ENCODE data around the gene MTMR11.

Gene MTMR11, protein sequence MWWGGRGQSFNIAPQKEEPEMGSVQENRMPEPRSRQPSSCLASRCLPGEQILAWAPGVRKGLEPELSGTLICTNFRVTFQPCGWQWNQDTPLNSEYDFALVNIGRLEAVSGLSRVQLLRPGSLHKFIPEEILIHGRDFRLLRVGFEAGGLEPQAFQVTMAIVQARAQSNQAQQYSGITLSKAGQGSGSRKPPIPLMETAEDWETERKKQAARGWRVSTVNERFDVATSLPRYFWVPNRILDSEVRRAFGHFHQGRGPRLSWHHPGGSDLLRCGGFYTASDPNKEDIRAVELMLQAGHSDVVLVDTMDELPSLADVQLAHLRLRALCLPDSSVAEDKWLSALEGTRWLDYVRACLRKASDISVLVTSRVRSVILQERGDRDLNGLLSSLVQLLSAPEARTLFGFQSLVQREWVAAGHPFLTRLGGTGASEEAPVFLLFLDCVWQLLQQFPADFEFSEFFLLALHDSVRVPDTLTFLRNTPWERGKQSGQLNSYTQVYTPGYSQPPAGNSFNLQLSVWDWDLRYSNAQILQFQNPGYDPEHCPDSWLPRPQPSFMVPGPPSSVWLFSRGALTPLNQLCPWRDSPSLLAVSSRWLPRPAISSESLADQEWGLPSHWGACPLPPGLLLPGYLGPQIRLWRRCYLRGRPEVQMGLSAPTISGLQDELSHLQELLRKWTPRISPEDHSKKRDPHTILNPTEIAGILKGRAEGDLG

DNA sequence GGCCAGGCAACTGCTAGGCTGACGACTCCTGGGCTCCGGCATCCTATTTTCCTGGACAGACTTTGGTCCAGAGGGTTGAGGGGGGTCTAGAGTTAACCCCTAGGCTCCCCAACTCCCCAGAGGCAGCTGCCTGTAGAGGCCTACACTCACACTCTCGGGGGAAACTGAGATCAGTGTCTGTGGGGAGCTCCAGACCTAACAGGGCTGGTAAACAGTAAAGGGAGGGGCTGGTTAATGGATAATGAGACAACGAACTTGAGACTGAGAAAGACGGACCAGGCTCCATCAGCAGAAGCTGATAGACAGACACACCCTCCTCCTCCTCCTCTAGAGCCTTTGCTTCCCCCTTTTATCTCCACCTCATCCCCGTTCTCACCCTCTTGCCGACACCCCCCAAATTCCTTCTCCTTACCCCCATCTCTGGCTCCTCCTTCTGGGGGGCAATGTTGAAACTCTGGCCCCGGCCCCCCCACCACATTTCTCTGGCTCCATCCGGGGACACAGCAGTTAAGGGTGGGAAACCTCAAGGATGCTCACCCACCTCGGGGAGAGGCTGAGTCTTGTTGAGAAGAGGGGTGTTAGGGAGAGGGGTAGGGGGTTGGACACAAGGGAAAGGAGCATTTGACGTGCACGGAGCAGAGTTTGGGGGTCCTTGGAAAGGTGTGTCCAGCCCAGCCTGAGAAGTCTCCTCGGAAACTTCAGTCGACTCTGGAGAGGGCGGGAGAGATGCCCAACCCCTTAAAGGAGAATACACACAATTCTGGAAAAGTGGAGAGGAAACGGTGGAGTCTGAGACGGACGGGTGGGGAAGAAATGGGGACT is at the start of gene MTMR11:
Gene MTMR11 (minus strand): TSS at position 710 of the 822 bp plus-strand sequence. CDS start 232 bp downstream, at position 478.
- TF ChIP-seq, protein P1, sequence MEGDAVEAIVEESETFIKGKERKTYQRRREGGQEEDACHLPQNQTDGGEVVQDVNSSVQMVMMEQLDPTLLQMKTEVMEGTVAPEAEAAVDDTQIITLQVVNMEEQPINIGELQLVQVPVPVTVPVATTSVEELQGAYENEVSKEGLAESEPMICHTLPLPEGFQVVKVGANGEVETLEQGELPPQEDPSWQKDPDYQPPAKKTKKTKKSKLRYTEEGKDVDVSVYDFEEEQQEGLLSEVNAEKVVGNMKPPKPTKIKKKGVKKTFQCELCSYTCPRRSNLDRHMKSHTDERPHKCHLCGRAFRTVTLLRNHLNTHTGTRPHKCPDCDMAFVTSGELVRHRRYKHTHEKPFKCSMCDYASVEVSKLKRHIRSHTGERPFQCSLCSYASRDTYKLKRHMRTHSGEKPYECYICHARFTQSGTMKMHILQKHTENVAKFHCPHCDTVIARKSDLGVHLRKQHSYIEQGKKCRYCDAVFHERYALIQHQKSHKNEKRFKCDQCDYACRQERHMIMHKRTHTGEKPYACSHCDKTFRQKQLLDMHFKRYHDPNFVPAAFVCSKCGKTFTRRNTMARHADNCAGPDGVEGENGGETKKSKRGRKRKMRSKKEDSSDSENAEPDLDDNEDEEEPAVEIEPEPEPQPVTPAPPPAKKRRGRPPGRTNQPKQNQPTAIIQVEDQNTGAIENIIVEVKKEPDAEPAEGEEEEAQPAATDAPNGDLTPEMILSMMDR (IDR thresholded peaks at IDR 0.05; ENCODE audit: control extremely low read depth, extremely low read depth, low read depth, missing control alignments), result no peak
- no peak for DNase-seq (ENCODE audit: extremely low spot score)
- CTCF ChIA-PET, result interaction anchor here (0.8 to 1.1 kb wide), 2 partner anchors 26 to 229 kb away, joined by 3 read pairs; no protein-coding TSS in a partner anchor
- POLR2A ChIA-PET, result no interaction called here

GRCh38 chr1:149979972-149980540 is 43.4 kb upstream of the MTMR11 start:
- TF ChIP-seq, protein P1 (IDR thresholded peaks at IDR 0.05; ENCODE audit: control extremely low read depth, extremely low read depth, low read depth, missing control alignments), result no peak
- no peak for DNase-seq (ENCODE audit: extremely low spot score)
- ChIA-PET CTCF (interaction anchor here (1.0 to 1.5 kb wide), 4 partner anchors 9 to 32 kb away, joined by 3 to 4 read pairs (median 3); no protein-coding TSS in a partner anchor), POLR2A (no interaction called here)

DNA sequence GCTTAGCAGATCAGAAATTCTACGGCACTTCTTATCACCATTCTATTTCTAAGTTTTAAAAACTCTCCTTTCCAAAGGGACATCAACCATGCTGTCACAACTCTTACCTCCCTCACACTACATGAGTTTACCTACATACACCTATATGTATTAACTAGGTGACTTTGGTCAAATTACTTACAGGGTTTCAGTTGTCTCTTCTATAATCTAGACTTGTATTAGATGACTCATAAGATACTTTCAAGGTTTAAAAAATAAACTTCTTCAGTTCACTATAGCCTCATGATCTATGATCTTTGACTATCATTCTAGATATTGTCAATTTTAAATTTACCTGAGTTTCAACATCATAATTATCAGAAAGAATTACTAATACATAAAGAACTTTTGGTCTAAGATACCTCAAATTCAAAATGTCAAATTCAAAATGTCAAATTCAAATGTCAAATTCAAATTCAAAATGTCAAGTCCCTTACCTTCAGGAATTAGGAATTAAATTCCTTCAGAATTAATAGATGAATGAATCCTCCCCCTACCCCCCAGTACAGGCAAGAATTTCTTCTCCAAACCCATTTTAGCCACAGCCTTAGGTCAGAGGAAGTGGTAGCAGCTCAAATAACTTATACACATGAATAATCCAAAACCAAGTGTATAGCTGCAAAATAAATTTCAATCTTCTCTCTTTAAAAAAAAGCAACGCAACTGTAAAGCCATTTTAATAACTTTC is 42.7 kb upstream of the MTMR11 start:
- no peak for DNase-seq (ENCODE audit: extremely low spot score)
- ChIA-PET POLR2A (no interaction called here), CTCF (interaction anchor here (0.6 to 1.5 kb wide), 6 partner anchors 8 to 33 kb away, joined by 3 to 4 read pairs (median 3); no protein-coding TSS in a partner anchor)
- TF ChIP-seq, protein P1 (IDR thresholded peaks at IDR 0.05; ENCODE audit: control extremely low read depth, extremely low read depth, low read depth, missing control alignments), result no peak

DNA sequence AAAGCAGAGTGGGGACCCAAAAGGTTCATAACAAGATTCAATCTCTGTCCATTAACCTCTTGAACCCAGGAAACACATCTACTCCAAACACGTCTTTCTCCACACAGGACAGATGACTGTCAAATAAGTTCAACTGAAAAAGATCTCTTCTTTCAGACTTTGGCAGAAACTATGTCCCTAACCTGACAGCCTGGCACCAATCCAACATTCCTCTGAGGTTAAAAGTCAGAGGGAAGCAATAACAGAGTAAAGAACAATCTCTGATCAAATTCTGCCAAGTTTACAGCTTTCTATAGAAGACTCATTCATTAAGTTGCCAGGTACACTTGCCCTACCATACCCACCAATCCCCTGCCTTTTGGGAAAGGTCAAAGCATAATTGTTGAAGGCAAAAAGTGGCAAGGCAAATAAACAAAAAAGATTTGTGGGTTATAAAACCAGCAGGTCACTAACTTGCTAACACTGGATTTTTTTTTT is 41.9 kb upstream of the MTMR11 start:
- POLR2A ChIA-PET, result no interaction called here

GRCh38 chr1:149977345-149977744 is 40.7 kb upstream of the MTMR11 start:
- TF ChIP-seq, protein P1 (IDR thresholded peaks at IDR 0.05; ENCODE audit: control extremely low read depth, extremely low read depth, low read depth, missing control alignments), result no peak
- ChIA-PET CTCF (interaction anchor here (1.1 kb wide), 1 partner anchor 15 kb away, joined by 7 read pairs; no protein-coding TSS in a partner anchor), POLR2A (no interaction called here)
- no peak for DNase-seq (ENCODE audit: extremely low spot score)

More for the DNA sequence above, 41.9 kb upstream of the MTMR11 start:
- TF ChIP-seq, protein P1 (IDR thresholded peaks at IDR 0.05; ENCODE audit: control extremely low read depth, extremely low read depth, low read depth, missing control alignments), result no peak
- DNase-seq (ENCODE audit: extremely low spot score), result no peak
- CTCF ChIA-PET, result interaction anchor here (0.6 to 0.7 kb wide), 2 partner anchors 9 to 16 kb away, joined by 3 read pairs; no protein-coding TSS in a partner anchor
